Stomach (tissue), 9 donors: ENCODE measurements around the gene ASB7. TPM values are rescaled to one million over a fixed set of nuclear protein-coding genes. Genes with fewer than 3 reads are reported as not detected.

ENCODE experiments used
- DNase-seq, 2 donors: peaks; one replicate each; pipeline versions ENCODE4 v3.0.0 to v3.0.0-alpha.2; 2013 to 2019
- H3K27ac ChIP-seq, 5 donors: fragments of 200-600 bp in 4 of 5; sonication (generic) in 4 of 5; one replicate each; pipeline ENCODE4 v1.5.1; 2013 to 2019; ENCODE audit warnings: mild to moderate bottlenecking in 1 of 5, moderate library complexity in 1 of 5
- H3K27me3 ChIP-seq, 3 donors: fragments of 200-600 bp; sonication (generic); one replicate each; pipeline ENCODE4 v1.5.1; 2017 to 2019; ENCODE audit warnings: mixed run types in 1 of 3
- H3K36me3 ChIP-seq, 4 donors: fragments of 200-600 bp; sonication (generic); 1 replicate in 3 of 4; 2 replicates in 1 of 4; pipeline ENCODE4 v1.5.1; 2016 to 2019
- H3K4me1 ChIP-seq, 4 donors: fragments of 200-600 bp; sonication (generic); one replicate each; pipeline ENCODE4 v1.5.1; 2016 to 2019
- H3K4me3 ChIP-seq, 4 donors: fragments of 200-600 bp; sonication (generic) in 3 of 4; one replicate each; pipeline ENCODE4 v1.5.1; 2016 to 2019; ENCODE audit warnings: mild to moderate bottlenecking in 1 of 4
- H3K9me3 ChIP-seq, 4 donors: fragments of 200-600 bp; sonication (generic); one replicate each; pipeline ENCODE4 v1.5.1; 2016 to 2019
- EP300 ChIP-seq: sonication (generic); formaldehyde crosslinking; IDR thresholded peaks from one replicate; pipeline ENCODE4 v1.6.1; 2017; ENCODE audit warnings: antibody characterized with exemption
- POLR2A ChIP-seq, 4 donors: fragments of 450-650 bp; IDR thresholded peaks; one replicate each; pipeline ENCODE4 v1.6.1; 2016; ENCODE audit warnings: antibody characterized with exemption in 4 of 4, control low read depth in 2 of 4, mild to moderate bottlenecking in 1 of 4, moderate library complexity in 1 of 4
- POLR2AphosphoS5 ChIP-seq, 3 donors: sonication (generic); formaldehyde crosslinking; IDR thresholded peaks; one replicate each; pipeline ENCODE4 v1.6.1; 2016; ENCODE audit warnings: antibody characterized with exemption in 3 of 3
- WGBS, 5 donors: extraction: QIAGEN DNeasy Blood & Tissue Kit in 3 of 5; methylation state at CpG; one replicate each; pipeline versions ENCODE4 v1.1.5 to v1.1.7; 2013 to 2018; 5-methylcytosine and 5-hydroxymethylcytosine counted together
- intact Hi-C: fragments of 100-400 bp; cut with DNase I; formaldehyde crosslinking; loops from one replicate; pipeline ENCODE4 v1.15.1; 2023; ENCODE audit warnings: low total_unique reads
- polyA plus RNA-seq, 3 donors: library from polyadenylated mRNA; stranded (reverse); fragments of 200-250 nt; gene quantifications; one replicate each; pipeline ENCODE4 v1.2.3, GENCODE V29; 2013
- total RNA-seq, 5 donors: library from RNA; depleted of rRNA; stranded (reverse); fragments of >200 nt; gene quantifications; one replicate each; pipeline versions ENCODE4 v1.1.0 to v1.2.3, GENCODE V29; 2014 to 2016
- TF ChIP-seq, protein P1 (sequence below), 7 experiments: fragments of 450-650 bp in 4 of 7; fragments of 200-600 bp in 3 of 7; sonication (generic) in 3 of 7; IDR thresholded peaks; one replicate each; pipeline ENCODE4 v1.5.1; 2016 to 2019; ENCODE audit warnings: antibody characterized with exemption in 7 of 7, control low read depth in 2 of 7, mild to moderate bottlenecking in 1 of 7
- donor health status: healthy with polysubstance abuse.
- donor health status: Bipolar disorder and iron deficiency.
- donor health status: healthy.

Gene ASB7
- total and polyA plus RNA-seq, 8 donors, result 2.8 to 73.9 (median 10.9) TPM

DNA sequence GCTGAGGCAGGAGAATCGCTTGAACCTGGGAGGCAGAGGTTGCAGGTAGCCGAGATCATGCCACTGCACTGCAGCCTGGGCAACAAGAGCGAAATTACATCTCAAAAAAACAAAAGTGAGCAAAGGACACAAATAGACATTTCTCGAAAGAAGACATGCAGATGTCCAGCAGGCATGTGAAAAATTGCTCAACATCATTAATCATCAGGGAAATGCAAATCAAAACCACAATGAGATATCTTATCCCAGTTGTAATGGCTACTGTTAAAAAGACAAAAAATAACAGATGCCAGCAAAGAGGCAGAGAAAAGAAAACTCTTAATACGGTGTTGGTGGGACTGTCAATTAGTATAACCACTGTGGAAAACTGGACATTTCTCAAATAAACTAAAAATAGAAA, 20.9 kb downstream of the ASB7 start:
- H3K36me3 ChIP-seq, result peaks cover 0 to 25% (median 19%) of the 10 kb centered on the region in 4 donors
- H3K27me3 ChIP-seq, result no peaks in the 10 kb centered on the region
- peaks cover 0 to 6% (median 0%) of the 10 kb centered on the region in 4 donors for H3K4me1 ChIP-seq
- no peak for DNase-seq
- H3K27ac ChIP-seq, result no peak overlapping the region
- TF ChIP-seq, protein P1, sequence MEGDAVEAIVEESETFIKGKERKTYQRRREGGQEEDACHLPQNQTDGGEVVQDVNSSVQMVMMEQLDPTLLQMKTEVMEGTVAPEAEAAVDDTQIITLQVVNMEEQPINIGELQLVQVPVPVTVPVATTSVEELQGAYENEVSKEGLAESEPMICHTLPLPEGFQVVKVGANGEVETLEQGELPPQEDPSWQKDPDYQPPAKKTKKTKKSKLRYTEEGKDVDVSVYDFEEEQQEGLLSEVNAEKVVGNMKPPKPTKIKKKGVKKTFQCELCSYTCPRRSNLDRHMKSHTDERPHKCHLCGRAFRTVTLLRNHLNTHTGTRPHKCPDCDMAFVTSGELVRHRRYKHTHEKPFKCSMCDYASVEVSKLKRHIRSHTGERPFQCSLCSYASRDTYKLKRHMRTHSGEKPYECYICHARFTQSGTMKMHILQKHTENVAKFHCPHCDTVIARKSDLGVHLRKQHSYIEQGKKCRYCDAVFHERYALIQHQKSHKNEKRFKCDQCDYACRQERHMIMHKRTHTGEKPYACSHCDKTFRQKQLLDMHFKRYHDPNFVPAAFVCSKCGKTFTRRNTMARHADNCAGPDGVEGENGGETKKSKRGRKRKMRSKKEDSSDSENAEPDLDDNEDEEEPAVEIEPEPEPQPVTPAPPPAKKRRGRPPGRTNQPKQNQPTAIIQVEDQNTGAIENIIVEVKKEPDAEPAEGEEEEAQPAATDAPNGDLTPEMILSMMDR (IDR thresholded peaks at IDR 0.05), result no peak
- no peak for TF ChIP-seq POLR2AphosphoS5 (IDR thresholded peaks at IDR 0.05)
- TF ChIP-seq POLR2A (IDR thresholded peaks at IDR 0.05), result no peak
- no peak for TF ChIP-seq EP300
- WGBS, 5 donors, result 89 to 98% (median 93%) methylated on average over 5 of the region's 5 CpGs
- H3K9me3 ChIP-seq, result no peaks in the 10 kb centered on the region
- intact Hi-C loops, result no loop called here
- no peak overlapping the region for H3K4me3 ChIP-seq

DNA sequence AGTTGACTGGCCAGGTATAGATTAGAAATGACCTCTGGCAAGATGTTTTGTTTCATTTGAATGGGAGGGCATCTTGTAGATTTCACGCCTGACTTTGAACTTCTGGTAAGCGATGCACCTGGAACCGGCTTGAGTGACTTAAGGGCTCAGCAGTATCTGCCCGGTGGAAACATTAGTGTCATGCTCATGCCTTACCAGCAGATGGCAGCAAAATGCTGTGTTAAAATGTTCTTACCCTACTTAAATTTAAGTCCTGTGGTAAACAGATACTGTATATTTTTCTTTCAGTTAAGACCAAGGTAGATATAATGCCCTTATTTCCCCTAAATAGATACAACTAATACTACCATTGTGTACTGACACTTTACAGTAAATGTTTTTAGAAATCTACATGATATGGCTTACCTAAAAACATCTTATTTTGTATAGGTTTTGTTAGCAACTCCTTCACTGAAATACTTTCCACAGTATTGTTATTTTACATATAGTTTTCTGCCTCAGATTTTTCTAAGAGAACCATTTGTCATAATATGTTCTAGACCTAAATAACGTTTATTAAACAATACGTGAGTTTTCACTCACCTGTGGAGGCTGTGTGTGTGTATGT, 25.5 kb downstream of the ASB7 start:
- no peak overlapping the region for H3K27ac ChIP-seq
- no peaks in the 10 kb centered on the region for H3K9me3 ChIP-seq
- peak in 1 of 3 donors; percentile 4 for TF ChIP-seq POLR2AphosphoS5 (IDR thresholded peaks at IDR 0.05)
- TF ChIP-seq, protein P1 (IDR thresholded peaks at IDR 0.05), result peak in 5 of 7 experiments; percentile 70 to 88 (median 81)
- no peak for TF ChIP-seq POLR2A (IDR thresholded peaks at IDR 0.05)
- peaks cover 0 to 38% (median 36%) of the 10 kb centered on the region in 4 donors for H3K36me3 ChIP-seq
- intact Hi-C loops, result loop anchor here (5.0 kb wide), 2 partner anchors 244 to 379 kb away; no protein-coding TSS in a partner anchor
- no peaks in the 10 kb centered on the region for H3K27me3 ChIP-seq
- peak; percentile 70 to 90 for DNase-seq
- 26 to 34% (median 32%) methylated on average over 6 of the region's 6 CpGs for WGBS, 5 donors
- H3K4me1 ChIP-seq, result peaks cover 0 to 7% (median 3%) of the 10 kb centered on the region in 4 donors
- H3K4me3 ChIP-seq, result no peak overlapping the region

DNA sequence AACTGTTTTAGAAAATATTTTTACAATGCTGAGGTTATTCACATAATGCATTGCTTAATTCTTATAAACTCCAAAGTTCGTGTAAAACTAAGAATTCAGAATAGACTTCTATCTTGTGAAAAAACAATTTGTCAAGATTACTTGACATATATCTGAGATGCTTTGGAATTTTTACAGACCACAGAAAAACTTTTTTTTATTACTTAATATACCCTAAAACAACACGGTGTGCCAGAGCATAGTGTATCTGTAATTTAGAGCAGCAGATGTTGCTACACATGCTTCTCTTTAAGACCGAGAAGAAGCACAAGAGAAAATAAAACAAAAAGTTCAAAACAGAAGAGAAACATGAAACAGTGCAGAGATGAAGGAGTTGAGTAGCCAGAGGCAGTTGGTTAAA, 26.4 kb downstream of the ASB7 start:
- TF ChIP-seq EP300, result no peak
- no peak for TF ChIP-seq POLR2AphosphoS5 (IDR thresholded peaks at IDR 0.05)
- TF ChIP-seq, protein P1 (IDR thresholded peaks at IDR 0.05), result no peak
- no peak for TF ChIP-seq POLR2A (IDR thresholded peaks at IDR 0.05)
- no peak for DNase-seq
- Histone ChIP-seq H3K9me3 (no peaks in the 10 kb centered on the region), H3K27ac (no peak overlapping the region), H3K27me3 (no peaks in the 10 kb centered on the region), H3K4me3 (no peak overlapping the region), H3K4me1 (peaks cover 0 to 12% (median 3%) of the 10 kb centered on the region in 4 donors), H3K36me3 (peaks cover 0 to 39% (median 37%) of the 10 kb centered on the region in 4 donors)
- intact Hi-C loops, result loop anchor here (5.0 kb wide), 2 partner anchors 244 to 379 kb away; no protein-coding TSS in a partner anchor
- 62 to 81% (median 76%) methylated on average over 3 of the region's 3 CpGs for WGBS, 5 donors

DNA sequence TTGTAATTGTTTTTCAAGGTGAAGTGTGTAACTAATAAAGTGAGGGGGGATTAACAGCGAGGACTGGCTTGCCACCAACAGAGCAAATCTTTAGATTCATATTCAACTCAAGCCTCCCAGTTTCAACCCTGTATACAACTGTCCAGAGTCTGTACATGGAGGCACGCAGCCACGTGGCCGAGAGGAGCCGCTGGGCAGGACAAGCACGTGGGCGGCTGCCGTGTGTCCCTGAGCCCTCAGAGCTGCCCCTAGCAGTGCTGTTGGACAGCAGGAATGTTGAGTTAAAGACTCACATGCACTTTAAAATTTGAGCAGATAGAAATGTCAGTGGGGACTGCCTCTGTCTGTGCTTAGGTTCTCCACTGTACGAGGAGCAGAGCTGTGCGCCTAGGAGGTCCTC, 29.4 kb downstream of the ASB7 start:
- TF ChIP-seq, protein P1 (IDR thresholded peaks at IDR 0.05), result no peak
- no peak for TF ChIP-seq EP300
- no peak for TF ChIP-seq POLR2A (IDR thresholded peaks at IDR 0.05)
- TF ChIP-seq POLR2AphosphoS5 (IDR thresholded peaks at IDR 0.05), result no peak
- Histone ChIP-seq H3K36me3 (peaks cover 0 to 42% (median 37%) of the 10 kb centered on the region in 4 donors), H3K27me3 (no peaks in the 10 kb centered on the region), H3K9me3 (no peaks in the 10 kb centered on the region), H3K4me3 (no peak overlapping the region), H3K27ac (no peak overlapping the region), H3K4me1 (peaks cover 0 to 14% (median 6%) of the 10 kb centered on the region in 4 donors)
- no peak for DNase-seq
- intact Hi-C loops, result no loop called here
- WGBS, 5 donors, result 87 to 96% (median 94%) methylated on average over 10 of the region's 10 CpGs
